Ammon's horn (tissue), 1 donor: Measurements from ENCODE around the gene MYO16.

Experiments used
- DNase-seq: peaks from one replicate; pipeline ENCODE4 v3.0.0-alpha.2; 2016; ENCODE audit warnings: low spot score

Gene MYO16

DNA sequence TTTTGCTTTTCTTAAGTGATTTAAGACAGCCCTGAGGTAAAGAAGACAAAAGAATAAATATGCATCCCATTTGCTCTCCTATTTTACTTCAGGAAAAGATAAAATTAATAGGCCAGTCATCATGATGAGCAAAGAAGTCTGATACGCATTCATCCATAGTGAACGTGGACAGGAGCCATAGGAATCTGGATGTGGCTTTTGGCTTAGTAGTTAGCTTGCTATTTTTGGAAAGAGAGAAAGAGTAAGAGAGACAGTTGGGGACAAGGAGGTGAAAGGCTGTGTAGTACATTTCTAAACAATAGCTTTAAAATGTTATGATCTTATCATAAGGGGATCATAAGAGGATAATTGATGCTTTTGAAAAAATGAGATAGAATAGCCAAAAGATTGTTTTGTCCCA lies 611.7 kb downstream of the MYO16 start:
- DNase-seq, result no peak

DNA sequence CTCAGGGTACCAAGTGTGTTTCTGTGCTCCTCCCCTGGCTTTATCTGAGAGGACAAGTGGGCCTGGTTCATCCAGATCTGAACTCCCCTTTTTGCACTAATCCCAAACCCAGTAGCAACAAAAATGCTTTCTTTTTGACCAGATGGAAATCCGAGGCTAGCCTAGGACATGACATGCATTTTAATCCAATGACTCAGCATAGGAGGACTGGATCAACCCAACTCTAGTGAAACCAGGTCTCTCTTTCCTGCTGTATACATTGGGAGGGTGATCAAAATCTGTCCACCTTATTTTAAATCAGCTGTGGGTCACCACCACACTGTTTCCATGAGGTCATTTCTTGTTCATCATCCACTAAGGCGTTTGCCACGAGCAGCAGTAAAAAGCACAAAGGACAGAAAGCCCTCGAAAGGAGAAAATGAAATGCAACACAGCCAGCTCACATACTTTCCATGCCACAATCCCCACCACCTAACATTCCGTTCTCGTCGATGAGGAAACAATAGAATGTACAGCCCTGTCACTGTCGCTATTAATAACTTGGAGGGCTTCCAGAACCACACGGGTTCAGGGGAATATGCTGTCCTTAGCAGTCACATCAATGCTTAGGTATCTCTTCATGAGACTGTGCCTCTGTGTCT lies 614.0 kb downstream of the MYO16 start:
- peak; percentile 31 for DNase-seq

DNA sequence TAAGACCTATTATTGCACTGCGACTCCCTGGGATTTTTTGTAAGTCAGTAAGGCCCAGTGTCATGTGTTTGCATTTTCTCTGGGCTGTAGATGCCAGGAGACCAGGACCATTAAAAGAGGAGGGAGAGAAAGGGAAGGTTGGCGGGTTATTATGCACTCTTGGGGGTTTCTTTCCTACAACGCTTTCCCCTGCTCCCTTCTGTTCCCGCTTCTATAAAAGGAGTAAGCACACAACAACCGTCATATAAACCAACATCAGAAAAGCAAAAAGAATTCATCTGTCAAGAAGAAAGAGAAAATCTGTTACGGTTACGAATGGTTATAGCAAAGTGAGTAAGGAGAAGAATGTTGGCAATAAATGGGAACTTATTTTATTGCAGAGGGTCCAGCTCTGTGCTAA lies 615.2 kb downstream of the MYO16 start:
- no peak for DNase-seq

DNA sequence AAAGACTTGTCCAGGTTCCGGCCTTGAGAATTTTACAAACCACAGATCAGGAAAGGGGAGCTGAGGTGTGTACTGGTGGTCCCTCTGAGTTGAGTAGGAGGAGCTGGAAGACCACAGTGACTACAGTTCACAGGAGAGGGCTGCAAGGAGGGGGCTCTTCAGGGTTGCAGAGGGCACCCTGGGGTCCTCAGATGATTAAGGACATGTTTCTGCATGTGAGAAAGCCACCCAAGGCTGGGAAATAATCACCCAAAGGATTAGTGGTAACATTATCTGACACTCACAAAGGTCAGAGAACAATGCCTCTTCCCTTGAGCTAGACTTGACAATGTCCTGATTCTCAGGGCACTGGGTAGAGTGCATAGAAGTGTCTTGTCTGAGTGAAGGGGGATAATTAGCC lies 616.6 kb downstream of the MYO16 start:
- no peak for DNase-seq

- no peak for DNase-seq
These were observed 620.5 kb downstream of the MYO16 start for GRCh38 chr13:109249780-109250528.

DNA sequence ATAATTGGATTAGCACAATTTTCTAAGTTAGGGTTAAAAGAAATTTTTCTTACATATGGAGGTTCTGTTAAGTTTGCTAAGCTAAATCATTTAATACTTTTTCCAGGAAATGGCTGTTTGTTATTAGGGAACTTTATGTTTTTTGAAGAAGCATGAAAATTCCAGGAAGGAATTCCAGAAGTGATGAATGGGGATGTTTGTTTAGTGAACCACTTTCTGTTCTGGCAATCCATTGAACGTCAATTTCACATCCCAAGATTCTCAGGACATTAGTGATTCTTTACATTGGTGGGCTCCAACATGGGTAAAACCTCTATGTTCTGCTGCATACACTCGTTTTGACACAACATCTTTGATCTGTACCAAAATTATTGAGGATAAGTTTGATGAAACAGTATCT lies 622.5 kb downstream of the MYO16 start:
- DNase-seq, result no peak

DNA sequence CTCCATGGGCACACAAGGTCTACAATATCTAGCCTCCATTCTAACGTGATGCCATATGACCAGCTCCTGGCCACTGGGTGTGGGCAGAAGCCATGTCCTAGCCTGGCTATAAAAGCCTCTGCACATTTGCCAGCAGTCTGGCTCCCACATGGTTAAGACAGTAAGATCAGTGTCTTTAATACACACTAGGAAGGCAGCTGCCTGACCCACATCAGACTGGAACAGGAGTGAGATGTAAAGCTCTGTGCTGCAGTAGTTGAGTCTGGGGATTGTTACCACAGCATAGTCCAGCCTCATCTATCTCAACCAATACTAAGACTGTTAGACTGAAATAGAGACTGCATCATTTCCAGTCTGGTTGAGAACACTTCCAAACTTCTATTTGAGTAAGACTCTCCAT lies 623.9 kb downstream of the MYO16 start:
- DNase-seq, result no peak

DNA sequence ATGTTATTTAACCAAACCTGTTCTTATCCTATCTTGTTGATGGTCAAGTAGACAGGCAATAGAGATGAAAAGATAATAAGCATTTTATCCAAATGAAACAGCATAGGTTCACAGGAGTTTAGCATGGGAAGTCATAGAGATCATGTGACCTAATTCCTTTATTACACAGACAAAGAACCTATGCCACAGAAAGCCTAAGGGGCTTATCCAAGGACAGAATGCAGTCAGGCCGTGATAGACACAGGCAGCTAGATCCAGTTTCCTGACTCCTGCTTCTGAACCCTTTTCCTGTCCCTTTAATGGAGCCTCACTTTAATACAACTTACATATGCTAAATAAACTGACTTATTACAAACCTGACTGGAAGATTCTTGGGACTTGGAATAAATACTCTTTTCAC lies 624.9 kb downstream of the MYO16 start:
- no peak for DNase-seq

DNA sequence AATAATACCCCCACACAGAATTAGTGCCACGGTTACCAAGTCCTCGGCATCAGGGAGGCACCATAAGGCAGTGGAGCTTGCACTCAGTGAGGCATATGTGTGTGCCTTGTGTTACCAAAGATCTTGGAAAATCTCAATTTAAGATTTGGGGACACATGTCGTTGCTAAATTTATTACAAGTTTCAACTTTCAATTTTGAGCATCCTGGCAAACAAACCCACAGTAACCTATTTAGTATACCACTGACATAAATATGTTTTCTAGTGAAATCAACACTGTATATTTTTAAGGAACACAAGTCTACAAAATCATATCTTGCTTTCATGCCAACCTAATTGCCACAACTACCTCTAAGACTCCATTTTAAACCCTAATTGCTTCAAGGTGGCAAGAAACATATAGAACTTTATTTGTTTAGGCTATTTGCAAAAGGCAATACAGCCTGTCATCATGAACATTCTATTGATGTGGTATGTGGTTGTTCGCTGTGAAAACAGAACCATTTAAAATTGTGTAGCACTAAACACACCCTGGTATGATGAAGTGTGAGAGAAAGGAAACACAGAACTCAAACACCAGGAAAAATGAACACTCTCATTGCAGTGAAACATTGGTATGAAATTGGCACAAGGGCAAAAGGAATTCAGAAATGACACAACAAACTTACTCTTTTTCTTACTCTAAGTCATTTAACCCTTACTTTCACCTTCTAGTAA lies 625.9 kb downstream of the MYO16 start:
- DNase-seq, result no peak

DNA sequence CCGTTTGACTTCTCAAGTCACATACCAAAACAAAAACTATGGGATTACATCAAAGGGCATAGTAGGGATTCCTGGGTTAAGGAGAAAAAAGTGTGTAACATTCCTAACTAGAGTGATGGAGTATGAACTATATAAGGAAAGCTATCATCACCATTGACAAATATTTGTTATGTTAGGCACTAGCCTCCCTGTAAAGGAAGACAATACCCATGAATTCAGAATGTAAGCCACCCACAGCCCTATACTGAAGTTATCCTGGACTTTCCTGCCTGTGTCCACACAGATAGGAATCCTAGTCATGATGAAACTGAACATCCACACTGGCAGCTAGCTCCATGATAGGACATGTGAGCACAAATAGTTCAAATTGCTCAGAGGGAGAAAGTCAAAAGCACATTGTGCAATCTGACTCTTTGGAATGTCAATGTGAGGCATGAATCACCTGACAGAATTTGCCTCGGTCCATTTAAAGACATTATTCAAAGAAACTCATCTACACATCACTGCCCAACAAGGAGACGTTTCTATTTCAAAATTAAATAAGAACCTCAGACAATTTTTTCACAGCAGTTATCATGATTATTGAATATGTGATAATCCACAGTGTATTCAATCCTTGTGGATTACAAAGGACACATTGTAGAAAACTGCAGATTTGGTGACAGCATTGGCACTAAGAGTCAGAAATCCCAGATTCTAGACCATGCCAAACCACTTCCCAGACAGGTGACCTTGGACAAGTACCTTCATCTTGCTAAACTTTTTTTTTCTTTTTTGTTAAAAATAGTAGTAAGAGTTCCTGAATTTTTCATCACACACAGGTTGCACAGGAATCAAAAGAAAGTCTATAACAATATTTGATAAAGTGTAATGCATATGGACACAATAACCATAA lies 627.7 kb downstream of the MYO16 start:
- DNase-seq, result no peak
